ENCODE results near the gene CCR9.

Gene CCR9

DNA sequence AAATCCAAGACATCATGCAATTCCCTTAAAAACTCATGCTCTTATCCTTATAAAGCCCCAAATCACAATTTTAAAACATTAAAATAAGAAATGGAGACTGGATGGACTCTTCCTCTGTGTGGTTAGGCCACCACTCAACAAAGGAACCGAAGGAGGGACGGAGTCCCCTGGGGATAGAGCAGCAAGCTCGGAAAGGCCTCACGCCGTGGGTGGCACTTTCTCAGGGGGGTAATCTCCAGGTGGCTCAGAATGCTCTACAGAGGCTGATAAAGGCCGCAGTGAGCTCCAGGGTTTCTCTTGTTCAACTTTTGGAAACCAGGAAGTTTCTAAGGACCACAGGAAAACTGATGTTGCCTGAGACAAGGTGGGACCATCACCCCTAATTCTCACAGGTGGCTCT is 23.2 kb downstream of the CCR9 start:
- no peak for DNase-seq

- no peak for DNase-seq
Measured at GRCh38 chr3:45910892-45911291, 24.5 kb downstream of the CCR9 start.

DNA sequence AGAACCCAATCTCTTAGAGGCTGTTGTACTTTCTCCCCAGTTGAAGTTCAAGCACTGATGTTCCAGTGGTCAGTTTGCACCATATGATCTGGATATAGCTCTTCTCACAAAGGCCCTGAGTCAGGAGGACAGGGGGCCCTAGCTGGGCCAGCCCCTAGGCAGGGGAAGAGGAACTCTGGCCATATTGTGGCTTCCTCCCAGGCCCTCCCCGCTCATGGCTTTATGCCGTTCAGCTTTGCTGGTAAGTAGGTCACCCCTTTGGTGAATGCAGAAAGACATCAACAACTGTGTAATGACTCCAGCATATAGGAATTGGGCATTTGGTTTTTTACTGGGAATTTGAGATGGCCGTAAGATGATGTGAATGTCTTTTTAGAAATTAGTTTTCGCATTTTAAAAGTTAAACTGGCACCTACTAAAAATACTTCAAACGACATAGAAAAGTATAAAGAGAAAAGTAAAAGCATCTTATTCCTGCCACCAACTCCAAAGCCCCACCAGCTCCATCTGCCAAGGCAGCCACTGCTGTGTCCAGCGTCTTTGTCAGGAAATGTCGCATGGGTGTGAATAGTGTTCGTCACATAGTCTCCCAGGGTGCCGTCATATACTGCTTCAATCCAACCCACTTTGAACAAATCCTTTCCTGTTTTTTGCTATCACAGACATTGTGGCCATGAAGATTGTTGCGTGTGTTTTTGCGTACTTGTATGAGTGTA is 25.3 kb downstream of the CCR9 start:
- no peak for DNase-seq

- no peak for DNase-seq
Measured at GRCh38 chr3:45912435-45912834, 26.1 kb downstream of the CCR9 start.

GRCh38 chr3:45914362-45915058 is 28.2 kb downstream of the CCR9 start:
- no peak for DNase-seq

DNA sequence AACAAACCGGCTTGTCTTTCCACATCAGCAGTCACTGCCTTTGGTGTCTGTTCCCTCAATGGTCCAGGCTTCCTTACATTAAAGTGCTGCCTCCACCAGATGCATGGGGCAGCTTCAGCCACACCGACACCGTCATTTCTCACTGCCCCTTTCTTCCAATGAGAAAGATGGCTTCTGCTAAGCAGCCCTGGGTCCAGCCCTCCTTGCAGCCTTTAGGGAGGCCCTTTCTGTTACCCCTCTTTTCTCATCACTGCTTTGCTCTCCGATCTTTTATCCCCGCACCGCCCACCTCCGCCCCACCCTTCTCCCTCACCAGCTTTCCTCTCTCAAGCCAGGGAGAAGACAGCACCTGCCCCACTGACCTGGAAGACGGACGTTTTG is 28.7 kb downstream of the CCR9 start:
- DNase-seq = no peak

DNA sequence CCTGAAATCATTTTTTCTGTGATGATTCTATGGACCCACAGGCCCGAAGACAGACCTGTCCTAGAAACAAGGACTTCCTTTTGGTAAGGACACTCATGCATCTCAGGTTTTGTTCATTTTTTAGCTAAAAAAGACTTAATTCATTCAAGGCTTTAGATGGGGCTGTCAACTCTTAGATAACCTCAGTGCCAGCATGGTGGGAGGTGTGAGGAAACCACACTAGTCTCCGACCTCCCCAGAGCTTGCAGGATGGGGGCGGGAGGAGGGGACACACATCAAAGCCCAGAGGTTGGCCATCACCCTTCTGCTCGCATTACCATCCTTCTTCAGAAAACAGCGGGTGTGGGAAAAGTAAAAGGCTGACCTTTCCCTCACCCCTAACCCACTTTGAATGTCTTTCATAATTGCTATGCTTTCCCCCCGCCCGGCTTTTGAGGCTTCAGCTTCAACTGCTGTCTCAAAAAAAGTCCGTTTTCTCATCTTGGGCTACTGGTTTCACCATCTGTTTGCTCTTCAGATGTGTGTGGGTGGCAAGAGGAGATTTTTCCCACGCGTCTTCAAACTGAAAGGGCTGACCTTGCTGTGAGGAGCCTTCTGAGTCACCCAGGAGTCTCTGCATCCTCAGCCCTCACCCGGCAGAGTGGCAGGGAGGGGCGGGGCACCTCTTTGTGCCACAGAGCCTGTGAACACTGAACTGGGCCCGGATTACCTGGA is 29.3 kb downstream of the CCR9 start:
- DNase-seq = peak; percentile 91

- no peak for DNase-seq
Measured at GRCh38 chr3:45917146-45917898, 31.0 kb downstream of the CCR9 start.

GRCh38 chr3:45921158-45922038 is 35.1 kb downstream of the CCR9 start:
- DNase-seq = no peak

- DNase-seq = no peak
Measured at GRCh38 chr3:45922039-45922326, 35.6 kb downstream of the CCR9 start.

DNA sequence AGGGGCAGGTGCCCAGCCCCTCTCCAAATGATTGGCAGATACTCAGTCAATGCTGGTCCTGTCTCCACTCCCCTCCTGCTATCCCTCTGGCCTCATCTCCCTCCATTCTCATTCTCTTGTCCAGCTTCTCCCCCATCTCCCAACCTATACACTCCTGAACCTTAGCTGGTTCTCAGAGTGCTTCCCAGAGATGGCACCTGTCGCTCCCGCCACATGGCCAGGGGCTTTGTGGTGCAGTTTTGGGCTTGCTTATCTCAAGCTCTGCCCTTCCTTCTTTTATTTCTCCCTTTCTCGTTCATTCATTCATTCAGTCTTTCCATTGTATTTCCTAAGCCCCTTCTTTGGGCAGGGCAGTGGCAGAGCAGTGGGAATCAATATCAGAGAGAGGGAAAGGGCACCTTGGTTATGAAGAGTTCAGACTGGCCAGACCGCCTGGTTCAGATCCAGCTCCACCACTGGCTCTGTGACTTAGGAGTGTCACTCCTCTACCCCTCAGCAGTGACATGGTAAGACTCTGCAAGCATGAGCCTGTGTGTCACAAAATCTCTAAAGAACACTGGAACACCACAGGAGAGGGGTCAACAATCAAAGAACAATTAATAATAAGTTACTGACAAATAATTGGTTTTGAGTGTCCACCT is 36.7 kb downstream of the CCR9 start:
- DNase-seq = no peak

GRCh38 chr3:45923755-45924154 is 37.4 kb downstream of the CCR9 start:
- DNase-seq = no peak

DNA sequence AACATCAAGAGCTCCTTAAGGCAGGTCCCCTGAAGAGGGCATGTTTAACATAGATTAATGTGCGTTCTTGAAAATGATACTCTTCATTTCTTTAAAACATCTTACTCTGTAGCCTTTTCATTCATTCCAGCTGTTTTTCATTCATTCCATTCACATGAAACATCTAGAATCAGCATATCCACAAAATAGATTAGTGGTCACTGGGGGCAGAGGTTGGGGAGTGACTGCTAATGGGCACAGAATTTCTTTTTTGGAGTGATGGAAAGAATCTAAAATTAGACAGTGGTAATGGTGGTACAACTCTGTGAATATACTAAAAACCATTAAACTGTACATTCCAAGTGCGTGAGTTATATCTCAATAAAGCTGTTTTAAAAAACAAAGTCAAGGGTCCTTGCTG is 41.5 kb downstream of the CCR9 start:
- DNase-seq = no peak

- DNase-seq = peak; percentile 72
Measured at GRCh38 chr3:45929042-45929679, 42.8 kb downstream of the CCR9 start.

GRCh38 chr3:45931496-45931895 is 45.2 kb downstream of the CCR9 start:
- DNase-seq = no peak

GRCh38 chr3:45932112-45932511 is 45.8 kb downstream of the CCR9 start:
- DNase-seq = no peak

- DNase-seq = no peak
Measured at GRCh38 chr3:45933591-45933990, 47.2 kb downstream of the CCR9 start.

DNA sequence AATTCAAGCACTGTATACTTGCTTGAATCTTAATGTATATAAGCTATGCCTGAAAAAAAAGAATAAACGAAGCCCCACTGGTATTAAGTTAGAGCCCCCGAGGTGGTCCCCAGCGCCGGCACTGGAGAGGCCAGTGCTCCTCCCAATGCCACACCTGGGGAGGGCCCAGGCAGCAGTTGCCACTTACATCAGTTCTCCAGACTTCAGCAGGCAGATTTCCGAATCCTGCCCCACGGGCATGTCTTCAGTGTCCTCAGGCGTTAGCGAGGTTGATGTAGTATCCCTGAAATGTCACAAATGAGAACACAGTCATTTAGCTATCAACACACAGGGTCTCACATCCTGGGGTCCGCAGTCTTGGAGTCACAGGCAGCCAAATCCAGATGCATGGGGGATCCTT is 49.9 kb downstream of the CCR9 start:
- DNase-seq = no peak

DNA sequence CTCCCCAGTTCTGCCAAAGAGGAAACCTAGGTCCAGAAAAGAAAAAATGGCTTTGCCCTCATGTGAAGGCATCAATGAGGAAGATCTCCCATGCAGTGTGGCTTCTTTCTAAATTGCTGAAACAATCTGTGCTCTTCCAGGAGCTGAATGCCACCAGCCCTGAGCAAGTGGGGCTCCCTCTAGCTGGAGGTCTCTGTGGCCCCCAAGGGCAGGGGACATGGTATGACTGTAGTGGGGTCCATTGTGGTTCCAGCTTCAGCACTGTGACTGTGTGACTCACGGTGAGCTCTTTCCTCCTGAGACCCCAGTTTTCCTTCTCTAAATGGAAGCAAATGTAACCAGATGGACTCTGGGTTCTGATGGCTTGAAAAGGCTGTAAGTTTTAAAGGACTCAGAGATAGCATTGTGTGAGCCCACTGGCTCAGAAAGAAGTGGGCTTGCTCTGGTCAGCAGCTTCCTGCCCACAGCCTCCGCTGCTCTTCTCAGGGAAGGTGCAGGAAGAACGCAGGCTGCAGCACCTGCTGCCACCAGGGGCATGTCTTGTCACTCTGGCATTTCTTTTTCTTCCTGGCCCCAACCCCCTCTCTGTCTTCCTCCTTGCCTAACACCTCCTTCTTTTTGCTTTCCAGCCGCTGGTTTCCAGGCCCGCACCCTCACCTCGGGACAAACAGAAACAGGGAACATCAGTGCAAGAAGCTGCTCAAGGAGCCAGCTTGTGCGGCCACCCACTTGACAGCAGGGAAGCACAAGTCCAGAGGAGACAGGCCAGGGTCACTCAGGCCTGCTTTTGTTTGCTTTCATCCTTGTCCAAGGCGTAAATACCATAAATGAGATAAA is 51.1 kb downstream of the CCR9 start:
- DNase-seq = no peak

DNA sequence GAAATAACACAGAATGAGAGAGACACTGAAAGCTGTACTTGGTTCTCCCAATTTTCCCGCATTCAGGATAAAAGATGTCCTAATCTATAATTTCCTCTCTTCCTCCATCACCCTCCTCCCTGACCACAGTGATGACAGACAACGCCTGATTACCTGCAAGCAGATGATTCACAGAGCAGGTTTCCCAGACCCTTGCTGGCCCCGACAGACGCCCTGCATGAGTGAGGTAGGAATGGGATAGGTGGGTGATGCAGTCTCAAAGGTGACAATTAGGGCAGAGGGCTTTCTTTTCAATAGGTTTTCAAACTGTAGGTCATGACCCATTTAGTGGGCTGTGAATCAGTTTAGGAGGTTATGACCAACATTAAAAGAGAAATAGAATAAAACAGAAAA is 51.7 kb downstream of the CCR9 start:
- no peak for DNase-seq

DNA sequence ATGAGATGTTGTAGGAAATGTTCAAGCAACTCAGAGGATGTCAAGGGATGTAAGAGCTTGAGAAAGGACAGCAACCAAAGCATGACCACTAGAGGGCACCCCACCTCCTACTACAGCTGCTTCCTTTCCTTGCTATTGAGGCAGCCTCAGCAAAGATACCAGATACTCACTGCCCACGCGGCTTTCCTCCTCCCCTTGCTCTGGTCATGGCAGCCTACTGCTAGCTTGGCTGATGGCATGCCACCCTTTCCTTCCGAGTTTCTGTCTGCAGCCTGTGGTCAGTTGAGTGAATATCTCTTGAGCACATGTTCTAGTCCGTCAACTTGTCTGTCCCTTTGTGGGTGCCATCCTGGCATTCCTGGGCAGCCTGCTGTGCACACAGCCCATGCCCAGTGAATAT is 52.5 kb downstream of the CCR9 start:
- DNase-seq = peak; percentile 89
